NAMALWA (cell line): ENCODE measurements around the gene UNC13D.

Source experiments
- DNase-seq: peaks from one replicate; pipeline ENCODE4 v3.0.0-alpha.2; 2015; ENCODE audit warnings: low spot score

UNC13D gene

GRCh38 chr17:75834279-75834920, 9.8 kb downstream of the UNC13D start:
- no peak for DNase-seq

- no peak for DNase-seq
These were observed 11.4 kb downstream of the UNC13D start for GRCh38 chr17:75832652-75833400.

GRCh38 chr17:75832164-75832651, 12.0 kb downstream of the UNC13D start:
- DNase-seq = no peak

GRCh38 chr17:75831032-75831571, 13.1 kb downstream of the UNC13D start:
- DNase-seq = no peak

GRCh38 chr17:75830164-75831031, 13.8 kb downstream of the UNC13D start:
- peak; percentile 52 for DNase-seq

- no peak for DNase-seq
These were observed 14.5 kb downstream of the UNC13D start for GRCh38 chr17:75829747-75830146.

GRCh38 chr17:75828741-75829140, 15.5 kb downstream of the UNC13D start:
- no peak for DNase-seq

GRCh38 chr17:75828076-75828400, 16.2 kb downstream of the UNC13D start:
- DNase-seq = no peak

GRCh38 chr17:75827308-75828075, 16.7 kb downstream of the UNC13D start:
- peak; percentile 81 for DNase-seq

GRCh38 chr17:75826561-75827307, 17.5 kb downstream of the UNC13D start:
- DNase-seq = peak; percentile 32

GRCh38 chr17:75825748-75826370, 18.3 kb downstream of the UNC13D start:
- no peak for DNase-seq

GRCh38 chr17:75825149-75825552, 19.1 kb downstream of the UNC13D start:
- DNase-seq = no peak

GRCh38 chr17:75824666-75825065, 19.5 kb downstream of the UNC13D start:
- no peak for DNase-seq

GRCh38 chr17:75824050-75824552, 20.1 kb downstream of the UNC13D start:
- no peak for DNase-seq

GRCh38 chr17:75823257-75824041, 20.8 kb downstream of the UNC13D start:
- no peak for DNase-seq

- no peak for DNase-seq
These were observed 21.4 kb downstream of the UNC13D start for GRCh38 chr17:75822800-75823166.

GRCh38 chr17:75822119-75822799, 21.9 kb downstream of the UNC13D start:
- DNase-seq = peak; percentile 42

- no peak for DNase-seq
These were observed 22.7 kb downstream of the UNC13D start for GRCh38 chr17:75821552-75821951.
